Measurements from ENCODE around the gene NEK6.
"Not testable (repeated sequence)": the region's sequence is repeated elsewhere in the genome, so short reads cannot be mapped to it uniquely, and the experiment has no call there.

NEK6 gene

GRCh38 chr9:124228516-124228915, 29.2 kb upstream of the NEK6 start:
- DNase-seq (ENCODE audit: low read depth): no peak

- DNase-seq (ENCODE audit: low read depth): no peak
Measured at GRCh38 chr9:124231095-124231737, 26.5 kb upstream of the NEK6 start.

GRCh38 chr9:124238546-124239140, 19.1 kb upstream of the NEK6 start:
- no peak for DNase-seq (ENCODE audit: low read depth)

GRCh38 chr9:124239249-124240073, 18.3 kb upstream of the NEK6 start:
- DNase-seq (ENCODE audit: low read depth): no peak

GRCh38 chr9:124242331-124243194, 15.2 kb upstream of the NEK6 start:
- DNase-seq (ENCODE audit: low read depth): no peak

- not testable (repeated sequence) for DNase-seq (ENCODE audit: low read depth)
Measured at GRCh38 chr9:124247393-124247792, 10.4 kb upstream of the NEK6 start.

GRCh38 chr9:124248066-124248465, 9.7 kb upstream of the NEK6 start:
- no peak for DNase-seq (ENCODE audit: low read depth)

GRCh38 chr9:124248960-124249359, 8.8 kb upstream of the NEK6 start:
- DNase-seq (ENCODE audit: low read depth): no peak

- DNase-seq (ENCODE audit: low read depth): no peak
Measured at GRCh38 chr9:124251204-124251603, 6.5 kb upstream of the NEK6 start.

- no peak for DNase-seq (ENCODE audit: low read depth)
Measured at GRCh38 chr9:124251605-124252378, 6.0 kb upstream of the NEK6 start.

GRCh38 chr9:124252878-124253277, 4.9 kb upstream of the NEK6 start:
- DNase-seq (ENCODE audit: low read depth): not testable (repeated sequence)

- DNase-seq (ENCODE audit: low read depth): peak; percentile 40
Measured at GRCh38 chr9:124254261-124254682, 3.5 kb upstream of the NEK6 start.

- DNase-seq (ENCODE audit: low read depth): no peak
Measured at GRCh38 chr9:124255222-124255621, 2.5 kb upstream of the NEK6 start.

GRCh38 chr9:124256517-124257069, 1.2 kb upstream of the NEK6 start:
- no peak for DNase-seq (ENCODE audit: low read depth)

GRCh38 chr9:124257070-124257843, 492 bp upstream of the NEK6 start:
- DNase-seq (ENCODE audit: low read depth): no peak

- no peak for DNase-seq (ENCODE audit: low read depth)
Measured at GRCh38 chr9:124258607-124259157, 933 bp downstream of the NEK6 start.

- no peak for DNase-seq (ENCODE audit: low read depth)
Measured at GRCh38 chr9:124259158-124259808, 1.5 kb downstream of the NEK6 start.

GRCh38 chr9:124260769-124261603, 3.2 kb downstream of the NEK6 start:
- DNase-seq (ENCODE audit: low read depth): no peak
